ENCODE data around the gene TMEM255B. TPM values are rescaled to one million over a fixed set of nuclear protein-coding genes. Genes with fewer than 3 reads are reported as not detected.
"Not testable (repeated sequence)": the region's sequence is repeated elsewhere in the genome, so short reads cannot be mapped to it uniquely, and the experiment has no call there.

The TMEM255B gene
- total RNA-seq, 1 experiment from 2014 or later, result not detected

GRCh38 chr13:113791226-113791625, 32.2 kb downstream of the TMEM255B start:
- H3K27me3 ChIP-seq, result no peaks in the 10 kb centered on the region
- DNase-seq, result no peak

GRCh38 chr13:113791761-113792160, 32.7 kb downstream of the TMEM255B start:
- H3K27me3 ChIP-seq, result no peaks in the 10 kb centered on the region
- no peaks in the 10 kb centered on the region for H3K9me3 ChIP-seq (replicated peaks)
- no peak overlapping the region for H3K4me3 ChIP-seq
- no peaks in the 10 kb centered on the region for H3K36me3 ChIP-seq
- H3K4me1 ChIP-seq, result no peaks in the 10 kb centered on the region
- no peak overlapping the region for H3K27ac ChIP-seq
- DNase-seq, result no peak

More at GRCh38 chr13:113791226-113791625, 32.2 kb downstream of the TMEM255B start:
- Histone ChIP-seq H3K27ac (no peak overlapping the region), H3K9me3 (replicated peaks) (no peaks in the 10 kb centered on the region), H3K4me3 (no peak overlapping the region), H3K36me3 (no peaks in the 10 kb centered on the region), H3K4me1 (no peaks in the 10 kb centered on the region)

- Histone ChIP-seq H3K4me3 (no peak overlapping the region), H3K9me3 (replicated peaks) (no peaks in the 10 kb centered on the region), H3K4me1 (no peaks in the 10 kb centered on the region), H3K36me3 (no peaks in the 10 kb centered on the region), H3K27me3 (no peaks in the 10 kb centered on the region), H3K27ac (no peak overlapping the region)
- DNase-seq, result no peak
Observed at GRCh38 chr13:113792236-113792770, 33.3 kb downstream of the TMEM255B start.

DNA sequence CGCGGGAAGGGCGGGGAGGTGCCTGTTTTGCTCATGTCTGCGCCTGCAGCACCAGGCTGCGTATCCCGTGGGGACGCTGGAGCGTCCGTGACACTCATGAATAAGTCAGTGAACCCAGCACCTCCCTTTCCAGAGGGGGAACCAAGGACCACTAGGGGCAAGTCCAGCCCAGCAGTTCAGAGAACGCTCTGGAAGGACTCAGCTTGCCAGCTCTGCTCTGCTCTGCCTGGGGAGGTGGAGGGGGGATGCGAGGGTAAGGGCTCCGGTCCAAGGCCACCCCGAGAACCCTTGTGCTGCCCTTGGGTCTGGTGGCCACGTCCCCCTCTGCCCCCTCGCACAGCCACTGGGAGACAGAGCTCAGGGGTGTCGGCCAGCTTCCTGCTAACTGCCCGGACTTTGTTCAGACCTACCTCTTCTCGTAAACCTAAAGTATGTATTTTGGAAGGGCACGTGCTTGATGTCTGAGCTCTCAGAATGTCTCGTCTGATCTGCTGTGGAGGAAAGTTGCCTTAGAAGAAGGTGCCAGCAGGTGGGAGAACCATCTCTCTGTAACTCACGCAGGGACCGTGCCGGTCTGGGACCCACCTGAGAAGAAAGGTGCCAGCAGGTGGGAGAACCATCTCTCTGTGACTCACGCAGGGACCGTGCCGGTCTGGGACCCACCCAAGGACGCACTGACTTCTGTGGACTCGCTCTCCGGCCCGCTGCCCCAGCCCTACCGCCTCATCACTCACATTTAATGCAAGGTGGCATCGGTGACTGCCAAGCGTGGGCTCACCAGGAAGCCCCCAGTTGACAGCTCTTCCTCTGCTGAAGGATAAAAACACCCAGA, 34.1 kb downstream of the TMEM255B start:
- Histone ChIP-seq H3K4me3 (no peak overlapping the region), H3K27ac (no peak overlapping the region), H3K36me3 (no peaks in the 10 kb centered on the region), H3K9me3 (replicated peaks) (no peaks in the 10 kb centered on the region), H3K4me1 (no peaks in the 10 kb centered on the region), H3K27me3 (no peaks in the 10 kb centered on the region)
- DNase-seq, result no peak

DNA sequence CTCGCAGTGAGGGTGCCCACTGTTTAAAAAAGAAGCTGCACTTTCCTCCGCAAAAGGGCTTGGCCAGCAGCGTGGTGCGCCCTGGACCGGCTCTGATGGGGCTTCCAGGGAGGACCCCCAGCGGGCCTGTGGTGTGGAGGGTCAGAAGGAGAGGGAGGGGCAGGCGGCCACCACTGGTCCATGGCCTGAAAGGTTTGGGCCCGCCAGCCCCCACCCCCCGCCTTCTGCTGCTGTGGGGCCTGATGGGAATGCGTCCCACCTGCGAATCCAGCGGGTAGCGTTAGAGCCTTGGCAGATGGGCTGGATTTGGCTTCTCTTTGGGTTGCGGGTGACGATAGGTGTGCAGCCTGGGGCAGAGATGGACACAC, 34.7 kb downstream of the TMEM255B start:
- Histone ChIP-seq H3K4me1 (no peaks in the 10 kb centered on the region), H3K27me3 (no peaks in the 10 kb centered on the region), H3K4me3 (no peak overlapping the region), H3K36me3 (no peaks in the 10 kb centered on the region), H3K27ac (no peak overlapping the region), H3K9me3 (replicated peaks) (no peaks in the 10 kb centered on the region)
- no peak for DNase-seq

GRCh38 chr13:113794086-113794485, 35.1 kb downstream of the TMEM255B start:
- H3K27me3 ChIP-seq, result no peaks in the 10 kb centered on the region
- no peak for DNase-seq
- no peaks in the 10 kb centered on the region for H3K4me1 ChIP-seq
- H3K4me3 ChIP-seq, result no peak overlapping the region
- H3K9me3 ChIP-seq (replicated peaks), result no peaks in the 10 kb centered on the region
- H3K27ac ChIP-seq, result no peak overlapping the region
- H3K36me3 ChIP-seq, result no peaks in the 10 kb centered on the region

DNA sequence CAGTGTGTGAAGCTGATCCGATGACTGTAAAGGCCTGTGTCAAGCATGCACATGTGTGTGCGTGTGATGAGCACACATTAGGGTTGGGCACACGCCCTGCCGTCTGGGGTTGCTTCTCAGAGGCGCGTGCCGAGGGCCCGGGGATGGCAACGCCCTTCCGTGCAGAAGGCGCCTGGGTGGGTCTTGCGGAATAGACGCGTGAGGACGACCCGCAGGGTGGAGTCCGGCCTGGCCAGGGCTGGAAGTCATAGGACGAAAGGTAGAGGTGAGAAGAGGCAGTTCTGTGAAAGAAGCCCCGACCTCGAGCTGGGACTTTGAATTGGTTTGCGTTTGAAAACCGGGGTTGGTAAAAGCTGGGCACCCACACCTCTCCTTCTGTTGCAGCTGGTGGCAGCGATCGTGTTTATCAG, 35.7 kb downstream of the TMEM255B start:
- Histone ChIP-seq H3K27me3 (no peaks in the 10 kb centered on the region), H3K9me3 (replicated peaks) (no peaks in the 10 kb centered on the region), H3K36me3 (no peaks in the 10 kb centered on the region), H3K27ac (no peak overlapping the region), H3K4me3 (no peak overlapping the region), H3K4me1 (no peaks in the 10 kb centered on the region)
- DNase-seq, result no peak

- not testable (repeated sequence) for H3K4me3 ChIP-seq; H3K27me3 ChIP-seq; H3K9me3 ChIP-seq (replicated peaks); DNase-seq; H3K36me3 ChIP-seq; H3K27ac ChIP-seq; H3K4me1 ChIP-seq
Observed at GRCh38 chr13:113795362-113795761, 36.3 kb downstream of the TMEM255B start.

- Histone ChIP-seq H3K4me1 (no peaks in the 10 kb centered on the region), H3K27me3 (no peaks in the 10 kb centered on the region), H3K36me3 (no peaks in the 10 kb centered on the region), H3K4me3 (no peak overlapping the region), H3K9me3 (replicated peaks) (no peaks in the 10 kb centered on the region), H3K27ac (no peak overlapping the region)
- DNase-seq, result no peak
Observed at GRCh38 chr13:113796211-113796963, 37.4 kb downstream of the TMEM255B start.

DNA sequence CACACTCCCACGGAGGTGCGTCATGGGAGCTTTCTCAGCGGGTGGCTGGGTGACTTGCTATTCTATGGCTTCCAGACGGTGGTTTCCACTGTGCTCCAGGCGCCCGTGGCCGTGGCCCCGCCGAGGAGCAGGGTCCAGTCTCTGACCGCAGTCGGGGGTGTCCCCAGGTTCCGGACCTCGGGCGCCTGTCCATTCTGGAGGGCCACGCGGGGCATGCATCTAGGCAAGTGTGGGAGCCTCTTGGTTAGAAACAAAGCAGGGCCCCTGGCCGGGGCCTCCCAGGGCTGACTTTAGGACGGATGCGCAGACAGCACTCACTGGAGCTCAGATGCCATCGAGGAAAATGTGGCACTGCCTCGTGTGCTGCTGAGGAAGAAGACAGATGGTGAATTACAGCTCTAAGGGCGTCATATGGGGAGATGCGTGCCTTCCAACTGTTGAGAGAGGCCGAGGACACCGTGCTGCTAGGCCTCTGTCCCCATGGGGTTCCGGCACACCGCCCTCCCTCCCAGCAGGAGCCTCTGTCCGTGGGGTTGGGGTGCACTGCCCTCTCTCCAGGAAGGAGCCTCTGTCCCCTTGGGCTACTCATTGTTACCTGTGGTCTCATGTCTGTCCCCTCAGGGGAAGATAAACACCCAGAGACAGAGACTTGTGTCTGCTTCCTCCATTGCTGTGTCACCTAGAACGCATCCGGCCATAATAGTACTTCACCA, 38.1 kb downstream of the TMEM255B start:
- Histone ChIP-seq H3K9me3 (replicated peaks) (no peaks in the 10 kb centered on the region), H3K27ac (no peak overlapping the region), H3K4me3 (no peak overlapping the region), H3K4me1 (peaks cover 3% of the 10 kb centered on the region; the same call in 1 of the 2 replicates), H3K27me3 (no peaks in the 10 kb centered on the region), H3K36me3 (no peaks in the 10 kb centered on the region)
- no peak for DNase-seq

- no peak overlapping the region for H3K4me3 ChIP-seq
- no peaks in the 10 kb centered on the region for H3K9me3 ChIP-seq (replicated peaks)
- H3K4me1 ChIP-seq, result peaks cover 3% of the 10 kb centered on the region; the same call in 1 of the 2 replicates
- DNase-seq, result no peak
- no peak overlapping the region for H3K27ac ChIP-seq
- H3K27me3 ChIP-seq, result no peaks in the 10 kb centered on the region
- H3K36me3 ChIP-seq, result no peaks in the 10 kb centered on the region
Observed at GRCh38 chr13:113798200-113798811, 39.3 kb downstream of the TMEM255B start.

- Histone ChIP-seq H3K4me1 (peaks cover 3% of the 10 kb centered on the region; the same call in 1 of the 2 replicates), H3K27ac (no peak overlapping the region), H3K36me3 (no peaks in the 10 kb centered on the region), H3K9me3 (replicated peaks) (no peaks in the 10 kb centered on the region), H3K4me3 (no peak overlapping the region), H3K27me3 (no peaks in the 10 kb centered on the region)
- no peak for DNase-seq
Observed at GRCh38 chr13:113800576-113800926, 41.5 kb downstream of the TMEM255B start.

- Histone ChIP-seq H3K9me3 (replicated peaks) (no peaks in the 10 kb centered on the region), H3K27me3 (no peaks in the 10 kb centered on the region), H3K36me3 (no peaks in the 10 kb centered on the region), H3K4me3 (no peak overlapping the region), H3K27ac (no peak overlapping the region), H3K4me1 (peaks cover 3% of the 10 kb centered on the region; the same call in 1 of the 2 replicates)
- DNase-seq, result no peak
Observed at GRCh38 chr13:113801289-113801961, 42.4 kb downstream of the TMEM255B start.

- H3K9me3 ChIP-seq (replicated peaks), result no peaks in the 10 kb centered on the region
- H3K4me1 ChIP-seq, result peaks cover 3% of the 10 kb centered on the region; the same call in 1 of the 2 replicates
- H3K4me3 ChIP-seq, result no peak overlapping the region
- H3K27me3 ChIP-seq, result no peaks in the 10 kb centered on the region
- no peaks in the 10 kb centered on the region for H3K36me3 ChIP-seq
- peak; percentile 77 to 80 for DNase-seq
- no peak overlapping the region for H3K27ac ChIP-seq
Observed at GRCh38 chr13:113802090-113802531, 43.1 kb downstream of the TMEM255B start.
